NCI-H128 (cell line): ENCODE measurements around the gene C20orf144.

Experiments used
- DNase-seq: peaks from one replicate; lab custom pipeline; 2025; ENCODE audit not compliant: unreplicated experiment; lab: John Stamatoyannopoulos, UW

C20orf144 gene

GRCh38 chr20:33664085-33664761, 2.1 kb downstream of the C20orf144 start:
- no peak for DNase-seq

GRCh38 chr20:33664762-33665144, 2.6 kb downstream of the C20orf144 start:
- DNase-seq: no peak

- DNase-seq: peak; percentile 88
Measured at GRCh38 chr20:33666293-33667244, 4.4 kb downstream of the C20orf144 start, which contains the start of gene ACTL10. TSS of gene ACTL10 (plus strand) at chr20:33666943. CDS start at chr20:33667498, 555 bp downstream.

GRCh38 chr20:33667245-33667675, 5.1 kb downstream of the C20orf144 start:
- DNase-seq: no peak

DNA sequence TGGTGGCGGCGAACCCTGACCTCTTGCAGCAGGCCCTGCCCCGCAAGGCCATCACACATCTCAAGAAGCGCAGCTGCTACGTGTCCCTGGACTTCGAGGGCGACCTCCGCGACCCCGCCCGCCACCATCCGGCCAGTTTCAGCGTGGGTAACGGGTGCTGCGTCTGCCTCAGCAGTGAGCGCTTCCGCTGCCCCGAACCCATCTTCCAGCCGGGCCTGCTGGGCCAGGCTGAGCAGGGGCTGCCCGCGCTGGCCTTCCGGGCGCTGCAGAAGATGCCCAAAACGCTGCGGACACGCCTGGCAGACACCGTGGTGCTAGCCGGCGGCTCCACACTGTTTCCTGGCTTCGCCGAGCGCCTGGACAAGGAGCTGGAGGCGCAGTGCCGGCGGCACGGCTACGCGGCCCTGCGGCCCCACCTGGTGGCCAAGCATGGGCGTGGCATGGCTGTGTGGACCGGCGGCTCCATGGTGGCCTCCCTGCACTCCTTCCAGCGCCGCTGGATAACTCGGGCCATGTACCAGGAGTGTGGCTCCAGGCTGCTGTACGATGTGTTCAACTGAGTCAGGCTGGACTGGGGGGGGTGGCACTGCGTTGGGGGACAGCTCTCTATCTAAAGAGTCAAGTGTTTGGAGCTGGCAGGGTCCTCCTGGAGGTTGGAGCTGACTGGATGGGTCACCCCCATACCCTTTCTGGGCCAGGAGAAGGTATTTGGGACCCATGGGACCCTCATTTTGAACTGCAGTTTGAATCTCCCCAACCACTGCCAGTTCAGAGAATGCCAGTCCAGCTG, 5.7 kb downstream of the C20orf144 start:
- peak; percentile 28 for DNase-seq

DNA sequence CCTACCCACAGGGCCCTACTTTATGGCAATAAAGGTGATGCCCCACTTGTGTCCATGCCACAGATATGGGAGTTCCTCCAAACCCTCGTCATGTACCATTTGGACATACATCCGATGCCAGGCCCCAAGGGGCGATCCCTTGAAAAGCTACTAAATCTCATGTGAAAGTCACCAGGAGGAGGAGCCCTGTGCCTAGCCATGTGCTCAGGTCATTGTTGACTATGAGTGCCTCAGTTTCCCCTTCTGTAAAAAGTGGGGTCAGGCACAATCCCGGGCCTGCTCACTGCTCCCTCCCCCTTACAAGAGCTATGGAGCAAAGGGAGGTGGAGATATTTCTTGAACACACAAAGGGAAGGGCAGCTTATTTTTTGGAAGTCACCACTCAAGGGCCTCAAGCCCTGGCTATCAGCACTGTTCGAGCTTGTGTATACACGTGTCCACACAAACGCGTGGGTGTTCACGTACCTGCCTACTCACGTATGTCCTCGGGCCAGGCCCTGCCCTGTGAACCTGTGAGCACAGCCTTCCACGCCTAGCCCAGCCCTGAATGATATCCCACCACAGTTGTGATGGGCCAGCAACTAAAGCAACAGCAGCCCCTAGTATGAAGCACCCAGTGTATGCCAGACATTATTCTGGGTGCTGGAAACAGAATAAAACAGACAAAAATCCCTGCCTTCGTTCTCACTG, 6.5 kb downstream of the C20orf144 start:
- DNase-seq: no peak

DNA sequence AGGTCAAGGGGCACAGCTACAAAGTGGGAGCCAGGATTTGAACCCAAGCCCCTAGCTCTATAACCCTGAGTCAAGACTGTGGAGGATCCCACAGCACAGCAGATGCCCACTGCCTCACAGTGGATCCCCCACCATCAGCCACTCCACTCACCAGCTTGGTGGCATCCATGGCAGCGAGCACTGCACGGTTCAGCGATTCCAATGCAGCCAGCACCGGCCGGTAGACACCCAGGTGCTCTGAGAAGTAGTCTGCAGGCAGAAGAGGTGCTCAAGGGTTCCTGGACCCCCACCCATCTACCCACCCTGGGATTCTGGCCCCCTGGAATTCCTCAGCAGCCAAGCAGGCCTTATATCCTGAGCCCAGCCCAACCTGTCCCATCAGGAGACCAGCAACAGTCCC, 7.1 kb downstream of the C20orf144 start:
- DNase-seq: no peak

GRCh38 chr20:33669873-33670640, 7.9 kb downstream of the C20orf144 start:
- no peak for DNase-seq

DNA sequence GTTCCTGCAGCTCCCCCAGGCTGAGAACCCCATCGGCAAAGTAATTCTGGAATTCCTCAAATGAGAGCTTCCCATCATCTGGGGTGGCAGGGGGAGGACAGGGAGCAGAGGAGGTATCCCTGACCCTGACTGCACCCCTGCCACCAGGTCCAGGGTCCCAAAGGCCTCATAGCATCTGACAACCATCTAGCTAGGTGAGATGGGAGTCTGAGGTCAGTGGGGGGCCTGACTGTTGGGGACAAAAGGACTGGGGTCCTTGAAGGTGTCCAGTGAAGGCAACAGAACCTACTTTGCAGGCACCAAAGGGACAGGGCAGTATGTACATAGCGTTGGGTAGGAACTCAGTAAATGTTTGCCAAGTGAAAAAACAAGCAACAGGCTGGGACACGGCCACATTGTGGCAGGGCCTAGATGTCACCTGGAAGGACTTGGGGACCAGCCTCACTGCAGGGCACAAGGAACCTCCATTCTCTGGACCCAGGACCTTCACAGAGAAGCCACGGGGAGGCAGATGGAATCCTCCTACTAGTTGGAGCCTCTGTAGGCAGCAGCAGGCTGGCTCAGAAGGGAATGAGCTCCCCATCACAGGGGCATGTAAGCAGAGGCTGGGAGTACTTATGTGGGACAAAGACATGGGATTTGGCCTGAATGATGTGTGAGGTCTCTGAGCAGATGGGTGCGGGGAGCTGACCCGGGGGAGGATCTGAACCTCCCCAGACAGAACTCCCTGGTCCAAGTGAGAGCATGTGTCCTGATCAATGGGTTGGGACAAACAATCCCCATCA, 8.8 kb downstream of the C20orf144 start:
- no peak for DNase-seq

- no peak for DNase-seq
Measured at GRCh38 chr20:33671573-33672288, 9.6 kb downstream of the C20orf144 start.

- no peak for DNase-seq
Measured at GRCh38 chr20:33672426-33673113, 10.4 kb downstream of the C20orf144 start.

DNA sequence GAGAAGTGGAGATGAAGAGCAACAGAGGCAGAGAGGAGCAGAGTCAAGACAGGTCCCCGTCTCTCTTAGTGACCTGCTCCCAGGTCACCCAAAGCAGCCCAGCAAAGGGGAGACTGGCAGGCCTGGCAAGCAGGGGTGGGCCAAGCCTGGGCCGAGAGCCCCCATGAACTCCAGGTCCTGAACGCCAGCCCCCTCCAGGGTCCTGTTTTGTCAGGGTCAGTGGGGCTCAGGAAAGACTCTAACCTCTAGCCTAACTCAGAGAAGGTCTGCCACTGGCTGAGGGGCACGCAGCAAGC, 10.9 kb downstream of the C20orf144 start:
- no peak for DNase-seq

DNA sequence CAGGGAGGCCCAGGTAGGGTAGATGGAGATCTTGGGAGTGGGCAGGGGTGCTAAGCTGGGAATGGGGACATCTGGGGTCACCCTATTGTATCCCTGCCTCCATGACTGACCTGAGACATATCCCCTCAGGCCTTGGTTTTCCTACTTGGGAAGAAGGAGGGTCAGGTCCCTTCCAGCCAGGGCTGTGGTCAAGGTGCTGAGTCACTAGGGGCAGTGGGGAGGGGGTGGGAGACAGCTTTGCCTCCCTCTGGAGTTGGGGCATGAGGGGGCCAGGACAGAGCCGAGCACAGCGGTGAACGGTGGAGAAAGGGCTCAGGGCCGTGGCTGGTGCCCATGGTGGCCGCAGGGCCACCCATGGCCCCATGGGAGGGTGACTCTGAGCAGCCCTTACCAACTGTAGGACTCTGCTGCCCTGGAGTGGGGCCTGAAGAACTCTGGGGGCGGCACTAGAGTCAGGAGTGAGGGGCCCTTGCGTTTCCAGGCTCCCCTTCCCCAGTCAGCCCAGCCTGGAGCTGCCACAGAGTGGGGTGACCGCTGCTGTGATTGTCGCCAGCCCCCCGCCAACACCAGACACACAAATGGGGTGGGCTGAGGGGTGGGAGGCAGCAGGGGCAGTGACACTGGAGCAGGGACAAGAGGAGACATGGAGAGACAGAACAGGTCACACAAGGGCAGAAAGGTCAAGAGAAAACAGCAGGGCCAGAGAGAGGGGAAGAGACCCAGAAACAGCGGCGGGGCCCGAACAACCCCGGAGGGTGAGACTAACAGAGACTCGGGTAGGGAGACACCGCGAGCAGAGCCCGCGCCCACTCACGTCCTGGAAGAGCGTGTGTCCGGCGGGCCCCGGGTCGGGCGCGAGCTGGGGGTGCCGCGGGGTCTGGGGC, 11.5 kb downstream of the C20orf144 start:
- DNase-seq: no peak

DNA sequence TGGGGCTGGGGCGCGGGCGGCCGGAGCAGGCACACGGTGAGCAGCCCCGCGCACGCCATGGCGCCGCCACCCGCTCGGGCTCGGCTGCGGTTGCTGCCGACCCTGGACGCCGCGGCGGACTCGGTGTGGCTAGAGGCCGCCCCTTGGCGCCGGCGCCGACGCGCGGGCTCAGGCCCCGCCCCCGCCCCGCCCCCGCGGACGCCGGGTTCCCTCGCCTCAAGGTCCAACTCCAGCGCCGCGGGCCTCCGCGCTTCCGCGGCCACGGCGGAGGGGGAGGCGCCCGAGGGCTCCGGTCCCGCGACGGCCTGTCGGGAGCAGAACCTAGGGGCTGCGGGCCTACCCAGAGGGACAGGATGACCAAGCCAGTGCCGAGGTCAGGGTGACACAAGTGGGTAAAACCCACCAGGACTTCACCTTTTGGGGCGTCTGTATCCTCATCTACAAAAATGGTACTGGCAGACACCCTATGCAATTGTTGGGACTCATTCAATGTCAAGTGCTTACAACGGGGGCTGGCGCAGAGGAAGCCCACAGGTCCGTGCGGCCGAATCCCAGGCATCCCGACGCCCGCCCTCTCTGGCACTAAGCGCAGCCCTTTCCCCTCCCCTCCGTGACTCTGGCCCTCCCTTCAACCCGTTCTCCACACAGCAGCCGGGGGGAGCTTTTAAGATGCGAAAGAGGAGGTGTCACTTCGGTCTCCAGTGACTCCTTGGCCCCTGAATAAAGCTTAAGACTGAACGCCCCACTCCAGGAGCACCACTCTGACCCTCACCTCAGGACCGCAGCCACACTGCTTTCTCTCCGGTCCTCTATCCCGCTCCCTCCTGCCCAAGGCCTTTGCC, 12.4 kb downstream of the C20orf144 start, which contains the start of gene NECAB3:
Gene NECAB3, minus strand, starts transcription at position 135 of the 842 bp plus-strand sequence. Its CDS starts 76 bp downstream, at position 59.
- DNase-seq: peak; percentile 30

GRCh38 chr20:33675136-33675959, 13.2 kb downstream of the C20orf144 start:
- no peak for DNase-seq
